IMR-90 (cell line): Measurements from ENCODE around the gene EGFL8. TPM values are rescaled to one million over a fixed set of nuclear protein-coding genes. Genes with fewer than 3 reads are reported as not detected.
A peak's percentile ranks its signal among the peaks of the same experiment; 100 is the strongest.

ENCODE experiments used
- ATAC-seq: fragments of 200-7000 bp; cut with Tn5 transposase; 2 replicates; pipeline ENCODE4 v1.9.1; 2020; ENCODE audit warnings: low read depth, mild to moderate bottlenecking, moderate library complexity
- BruUV-seq: library from RNA; stranded (reverse); fragments of 400-500 nt; replicated peaks from 2 replicates; lab custom pipeline; 2021; lab: Mats Ljungman, UMichigan
- CTCF ChIA-PET: fragments of 300-600 bp; formaldehyde crosslinking; extraction: SDS; loops from one replicate; lab custom pipeline; 2021; ENCODE audit warnings: antibody characterized with exemption; lab: Yijun Ruan, JAX
- POLR2A ChIA-PET: fragments of 300-600 bp; sonication (Branson Sonifier 250); formaldehyde crosslinking; loops from one replicate; lab custom pipeline; 2022; ENCODE audit warnings: antibody characterized with exemption; ENCODE audit not compliant: unreplicated experiment; lab: Charles Lee
- DNase-seq: peaks from one replicate; pipeline ENCODE4 v3.0.0; 2013
- H2AFZ ChIP-seq: replicated peaks from 2 replicates; pipeline ENCODE3; 2013; ENCODE audit warnings: low read length, mild to moderate bottlenecking; ENCODE audit not compliant: poor library complexity
- H2AK5ac ChIP-seq: 2 replicates; pipeline ENCODE4 v1.6.1; 2013; ENCODE audit warnings: low read depth, low read length, inconsistent platforms
- H2AK9ac ChIP-seq: replicated peaks from 2 replicates; pipeline ENCODE3; 2013; ENCODE audit warnings: mild to moderate bottlenecking, low read depth, low read length, moderate library complexity; ENCODE audit not compliant: poor library complexity
- H2BK120ac ChIP-seq: 2 replicates; pipeline ENCODE4 v1.6.1; 2013; ENCODE audit warnings: low read depth, low read length, inconsistent platforms
- H2BK15ac ChIP-seq: 3 replicates; pipeline ENCODE4 v1.6.1; 2013; ENCODE audit warnings: low read depth, low read length, inconsistent platforms
- H2BK20ac ChIP-seq: 2 replicates; pipeline ENCODE4 v1.6.1; 2013; ENCODE audit warnings: low read depth, mild to moderate bottlenecking, inconsistent platforms, low read length, moderate library complexity
- H2BK5ac ChIP-seq: 2 replicates; pipeline ENCODE4 v1.6.1; 2013; ENCODE audit warnings: mild to moderate bottlenecking, low read depth, low read length, inconsistent platforms; ENCODE audit not compliant: poor library complexity, severe bottlenecking
- H3K14ac ChIP-seq: replicated peaks from 2 replicates; pipeline ENCODE4 v1.6.1; 2013; ENCODE audit warnings: low read depth, low read length, inconsistent platforms
- H3K18ac ChIP-seq: 2 replicates; pipeline ENCODE4 v1.6.1; 2013; ENCODE audit warnings: low read depth, low read length, control low read depth
- H3K23ac ChIP-seq: 2 replicates; pipeline ENCODE4 v1.6.1; 2013; ENCODE audit warnings: low read depth, low read length, inconsistent platforms
- H3K27ac ChIP-seq: 2 replicates; pipeline ENCODE4 v1.5.1; 2013; ENCODE audit warnings: mild to moderate bottlenecking, control low read depth, low read length; ENCODE audit not compliant: insufficient read depth
- H3K27me3 ChIP-seq: 2 replicates; pipeline ENCODE4 v1.6.1; 2013; ENCODE audit warnings: low read length; ENCODE audit not compliant: control insufficient read depth, insufficient read depth
- H3K36me3 ChIP-seq: 2 replicates; pipeline ENCODE4 v1.6.1; 2013; ENCODE audit warnings: low read length, mixed read lengths; ENCODE audit not compliant: control insufficient read depth, insufficient read depth
- H3K4ac ChIP-seq: 2 replicates; pipeline ENCODE4 v1.6.1; 2013; ENCODE audit warnings: low read depth, low read length, inconsistent platforms
- H3K4me1 ChIP-seq: 2 replicates; pipeline ENCODE4 v1.6.1; 2013; ENCODE audit warnings: low read length, mixed read lengths; ENCODE audit not compliant: control insufficient read depth, insufficient read depth
- H3K4me2 ChIP-seq: 2 replicates; pipeline ENCODE4 v1.6.1; 2013; ENCODE audit warnings: low read depth, mild to moderate bottlenecking, control low read depth, low read length, moderate library complexity
- H3K4me3 ChIP-seq: 2 replicates; pipeline ENCODE4 v1.5.1; 2013; ENCODE audit warnings: low read depth, mild to moderate bottlenecking, control low read depth, low read length, moderate library complexity; ENCODE audit not compliant: insufficient read depth
- H3K56ac ChIP-seq: 2 replicates; pipeline ENCODE4 v1.6.1; 2013; ENCODE audit warnings: low read length, inconsistent platforms; ENCODE audit not compliant: insufficient read depth; ENCODE audit errors: extremely low read depth
- H3K79me1 ChIP-seq, 2 experiments: 2 replicates each; pipeline ENCODE4 v1.6.1; 2013; ENCODE audit warnings: low read length in 2 of 2, inconsistent platforms in 1 of 2, low read depth in 1 of 2
- H3K9ac ChIP-seq: 2 replicates; pipeline ENCODE4 v1.6.1; 2013; ENCODE audit warnings: low read depth, low read length, control low read depth
- H3K9me1 ChIP-seq: 2 replicates; pipeline ENCODE4 v1.6.1; 2013; ENCODE audit warnings: low read length, inconsistent platforms; ENCODE audit not compliant: insufficient read depth
- H3K9me3 ChIP-seq: 2 replicates; pipeline ENCODE4 v1.6.1; 2013; ENCODE audit warnings: low read length; ENCODE audit not compliant: control insufficient read depth, insufficient read depth
- H4K20me1 ChIP-seq: 2 replicates; pipeline ENCODE4 v1.6.1; 2013; ENCODE audit warnings: low read length, inconsistent platforms; ENCODE audit not compliant: insufficient read depth
- H4K5ac ChIP-seq: 2 replicates; pipeline ENCODE4 v1.6.1; 2013; ENCODE audit warnings: mild to moderate bottlenecking, low read depth, low read length, control low read depth
- H4K8ac ChIP-seq, 2 experiments: 2 replicates each; pipeline ENCODE4 v1.6.1; 2013; ENCODE audit warnings: low read depth in 2 of 2, low read length in 2 of 2, control low read depth in 1 of 2, inconsistent platforms in 1 of 2
- H4K91ac ChIP-seq: 2 replicates; pipeline ENCODE4 v1.6.1; 2013; ENCODE audit warnings: low read depth, low read length, inconsistent platforms; ENCODE audit not compliant: insufficient read depth
- CEBPB ChIP-seq: IDR thresholded peaks from 2 replicates; pipeline ENCODE4 v1.6.1; 2012; ENCODE audit warnings: low read depth, low read length, improper control_type of control experiment
- WGBS, 2 experiments: methylation state at CpG; one replicate each; pipeline versions ENCODE4 v1.1.5 to v1.1.7; 2013; ENCODE audit warnings: missing lambda C conversion rate in 2 of 2; ENCODE audit not compliant: insufficient read length in 1 of 2; ENCODE audit errors: extremely low coverage in 2 of 2; 5-methylcytosine and 5-hydroxymethylcytosine counted together
- dilution Hi-C: fragments of 300-500 bp; cut with HindIII; formaldehyde crosslinking; loops from one replicate; pipeline ENCODE4 v1.14.3; 2018; ENCODE audit warnings: low sequenced_read_pairs; ENCODE audit not compliant: unreplicated experiment
- in situ Hi-C: fragments of 300-500 bp; cut with MboI; formaldehyde crosslinking; loops from 3 replicates; pipeline ENCODE4 v1.14.3; 2019; ENCODE audit warnings: low sequenced_read_pairs, inconsistent platforms, mixed read lengths
- intact Hi-C: fragments of 100-400 bp; cut with micrococcal nuclease; formaldehyde crosslinking; loops from 2 replicates; pipeline ENCODE4 v1.10.0; 2022
- polyA plus RNA-seq, 3 experiments: library from polyadenylated mRNA; depleted of rRNA; stranded (reverse); fragments of >200 nt; gene quantifications; 2 replicates each; pipeline ENCODE4 v1.2.3, GENCODE V29; 2012; ENCODE audit warnings: low replicate concordance in 1 of 3
- total RNA-seq: library from RNA; depleted of rRNA; stranded (reverse); fragments of >200 nt; gene quantifications from 2 replicates; pipeline ENCODE4 v1.2.3, GENCODE V29; 2012
- TF ChIP-seq, protein P1 (sequence below): conservative IDR thresholded peaks from 2 replicates; pipeline ENCODE4 v1.5.1; 2012; ENCODE audit warnings: mild to moderate bottlenecking, low read depth, low read length, improper control_type of control experiment

The EGFL8 gene
- total and polyA plus RNA-seq, 2 of the 4 experiments (the other 2 are of a cell fraction): 0.18 to 4.7 TPM

DNA sequence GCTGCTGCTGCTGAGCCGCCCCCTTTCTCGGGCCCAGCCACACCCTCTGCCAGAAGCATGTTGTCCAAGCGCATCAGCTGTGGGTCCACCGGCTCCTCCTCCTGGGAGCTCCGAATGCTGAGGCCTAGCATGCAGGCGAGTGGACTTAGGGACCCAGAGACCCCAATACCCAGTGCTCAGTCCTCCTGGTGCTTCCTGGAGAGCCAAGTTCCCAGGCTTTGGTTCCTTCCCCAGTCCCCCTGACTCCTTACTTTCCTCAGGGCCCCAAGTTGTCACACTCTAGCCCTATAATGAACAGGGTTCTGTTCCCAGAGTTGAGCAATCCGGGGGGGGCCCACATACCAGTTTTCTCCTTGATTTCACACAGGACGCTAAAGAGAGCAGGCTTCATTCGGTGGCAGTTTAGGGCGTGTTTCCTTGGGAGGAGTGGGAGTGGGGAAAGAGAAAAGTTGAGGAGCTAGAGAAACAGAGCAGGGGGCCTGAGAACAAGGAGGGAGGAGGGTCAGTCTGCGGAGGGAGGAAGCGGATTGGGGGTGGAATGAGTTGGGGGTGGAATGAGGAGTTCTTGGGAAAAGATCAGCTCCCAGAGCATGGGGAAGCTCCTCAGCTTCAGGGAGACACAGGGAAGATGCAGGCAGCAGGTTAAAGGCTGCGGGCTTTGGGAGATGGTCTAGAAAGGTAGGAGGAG lies 24.1 kb downstream of the EGFL8 start:
- intact Hi-C loops (loop anchor here (5.0 kb wide), 1 partner anchor 784 kb away; no protein-coding TSS in a partner anchor), in situ Hi-C loops (loop anchor here (25.0 kb wide), 1 partner anchor 774 kb away; the partner anchor contains the start of genes BRD2 and HLA-DMA), dilution Hi-C loops (no loop called here)
- Histone ChIP-seq H3K4me2 (peak overlapping the region; percentile 85), H4K8ac (peak overlapping the region; percentile 76 to 87), H2AK9ac (peak overlapping the region; percentile 88), H3K27me3 (no peaks in the 10 kb centered on the region), H3K4ac (peak overlapping the region; percentile 97), H3K4me1 (peaks cover 12% of the 10 kb centered on the region), H3K9me3 (no peaks in the 10 kb centered on the region), H2BK20ac (0 out of 2 replicates have a peak overlapping the region, but pooled peaks have one; percentile 1), H2BK120ac (peak overlapping the region; percentile 72), H3K4me3 (peak overlapping the region; percentile 75), H4K5ac (peak overlapping the region; percentile 65), H3K27ac (peak overlapping the region; percentile 91), H3K79me1 (peaks cover 21 to 64% of the 10 kb centered on the region in 2 experiments), H3K56ac (peak overlapping the region; percentile 98), H3K23ac (peak overlapping the region; percentile 99), H4K91ac (peak overlapping the region; percentile 96), H3K36me3 (peaks cover 23% of the 10 kb centered on the region), H4K20me1 (no peaks in the 10 kb centered on the region), H3K9me1 (peaks cover 16% of the 10 kb centered on the region), H2AK5ac (peak overlapping the region; percentile 99), H3K18ac (peak overlapping the region; percentile 45), H3K14ac (peak overlapping the region; percentile 99), H3K9ac (peak overlapping the region; percentile 99), H2AFZ (peak overlapping the region; percentile 67), H2BK5ac (peak overlapping the region; percentile 83), H2BK15ac (peak overlapping the region; percentile 41; the same call in 1 of the 3 replicates)
- DNase-seq (peak; percentile 12), ATAC-seq (peak; percentile 18)
- TF ChIP-seq, protein P1, sequence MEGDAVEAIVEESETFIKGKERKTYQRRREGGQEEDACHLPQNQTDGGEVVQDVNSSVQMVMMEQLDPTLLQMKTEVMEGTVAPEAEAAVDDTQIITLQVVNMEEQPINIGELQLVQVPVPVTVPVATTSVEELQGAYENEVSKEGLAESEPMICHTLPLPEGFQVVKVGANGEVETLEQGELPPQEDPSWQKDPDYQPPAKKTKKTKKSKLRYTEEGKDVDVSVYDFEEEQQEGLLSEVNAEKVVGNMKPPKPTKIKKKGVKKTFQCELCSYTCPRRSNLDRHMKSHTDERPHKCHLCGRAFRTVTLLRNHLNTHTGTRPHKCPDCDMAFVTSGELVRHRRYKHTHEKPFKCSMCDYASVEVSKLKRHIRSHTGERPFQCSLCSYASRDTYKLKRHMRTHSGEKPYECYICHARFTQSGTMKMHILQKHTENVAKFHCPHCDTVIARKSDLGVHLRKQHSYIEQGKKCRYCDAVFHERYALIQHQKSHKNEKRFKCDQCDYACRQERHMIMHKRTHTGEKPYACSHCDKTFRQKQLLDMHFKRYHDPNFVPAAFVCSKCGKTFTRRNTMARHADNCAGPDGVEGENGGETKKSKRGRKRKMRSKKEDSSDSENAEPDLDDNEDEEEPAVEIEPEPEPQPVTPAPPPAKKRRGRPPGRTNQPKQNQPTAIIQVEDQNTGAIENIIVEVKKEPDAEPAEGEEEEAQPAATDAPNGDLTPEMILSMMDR: no peak
- peak; percentile 53 for TF ChIP-seq CEBPB
- CTCF ChIA-PET: no interaction called here
- POLR2A ChIA-PET: interaction anchor here (0.6 to 1.8 kb wide), 2 partner anchors 11 to 66 kb away, joined by 5 to 7 read pairs; no protein-coding TSS in a partner anchor
- 10% methylated on average over 4 of the region's 13 CpGs; no CpG with 5 or more reads in 1 of the 2 experiments for WGBS, 2 experiments
- BruUV-seq: no TSS peak
